Measurements from ENCODE around the gene PTPN20.

The PTPN20 gene

DNA sequence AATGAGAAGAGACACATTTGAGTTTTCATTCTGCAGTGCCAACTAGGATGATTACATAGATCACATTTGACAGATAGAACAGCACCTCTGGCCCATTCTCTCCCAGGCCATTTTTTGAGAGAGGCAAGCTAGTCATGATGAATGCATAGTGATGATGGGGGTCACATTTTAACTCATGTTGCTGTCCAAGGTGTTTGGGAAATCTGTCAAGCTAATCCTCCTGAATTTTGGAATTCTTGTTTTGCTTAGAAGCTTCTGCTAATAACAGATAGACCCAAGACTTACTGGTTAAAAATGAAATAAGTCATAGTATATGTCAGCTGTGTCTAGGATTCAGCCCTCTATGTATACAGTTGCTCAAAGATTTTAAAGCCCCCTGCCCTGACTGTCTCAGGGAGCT lies 101.0 kb downstream of the PTPN20 start:
- TF ChIP-seq, protein P1, sequence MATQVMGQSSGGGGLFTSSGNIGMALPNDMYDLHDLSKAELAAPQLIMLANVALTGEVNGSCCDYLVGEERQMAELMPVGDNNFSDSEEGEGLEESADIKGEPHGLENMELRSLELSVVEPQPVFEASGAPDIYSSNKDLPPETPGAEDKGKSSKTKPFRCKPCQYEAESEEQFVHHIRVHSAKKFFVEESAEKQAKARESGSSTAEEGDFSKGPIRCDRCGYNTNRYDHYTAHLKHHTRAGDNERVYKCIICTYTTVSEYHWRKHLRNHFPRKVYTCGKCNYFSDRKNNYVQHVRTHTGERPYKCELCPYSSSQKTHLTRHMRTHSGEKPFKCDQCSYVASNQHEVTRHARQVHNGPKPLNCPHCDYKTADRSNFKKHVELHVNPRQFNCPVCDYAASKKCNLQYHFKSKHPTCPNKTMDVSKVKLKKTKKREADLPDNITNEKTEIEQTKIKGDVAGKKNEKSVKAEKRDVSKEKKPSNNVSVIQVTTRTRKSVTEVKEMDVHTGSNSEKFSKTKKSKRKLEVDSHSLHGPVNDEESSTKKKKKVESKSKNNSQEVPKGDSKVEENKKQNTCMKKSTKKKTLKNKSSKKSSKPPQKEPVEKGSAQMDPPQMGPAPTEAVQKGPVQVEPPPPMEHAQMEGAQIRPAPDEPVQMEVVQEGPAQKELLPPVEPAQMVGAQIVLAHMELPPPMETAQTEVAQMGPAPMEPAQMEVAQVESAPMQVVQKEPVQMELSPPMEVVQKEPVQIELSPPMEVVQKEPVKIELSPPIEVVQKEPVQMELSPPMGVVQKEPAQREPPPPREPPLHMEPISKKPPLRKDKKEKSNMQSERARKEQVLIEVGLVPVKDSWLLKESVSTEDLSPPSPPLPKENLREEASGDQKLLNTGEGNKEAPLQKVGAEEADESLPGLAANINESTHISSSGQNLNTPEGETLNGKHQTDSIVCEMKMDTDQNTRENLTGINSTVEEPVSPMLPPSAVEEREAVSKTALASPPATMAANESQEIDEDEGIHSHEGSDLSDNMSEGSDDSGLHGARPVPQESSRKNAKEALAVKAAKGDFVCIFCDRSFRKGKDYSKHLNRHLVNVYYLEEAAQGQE (IDR thresholded peaks at IDR 0.05; ENCODE audit: low read depth), result peak; percentile 72
- TF ChIP-seq RAD21 (IDR thresholded peaks at IDR 0.05; ENCODE audit: low read depth), result no peak

DNA sequence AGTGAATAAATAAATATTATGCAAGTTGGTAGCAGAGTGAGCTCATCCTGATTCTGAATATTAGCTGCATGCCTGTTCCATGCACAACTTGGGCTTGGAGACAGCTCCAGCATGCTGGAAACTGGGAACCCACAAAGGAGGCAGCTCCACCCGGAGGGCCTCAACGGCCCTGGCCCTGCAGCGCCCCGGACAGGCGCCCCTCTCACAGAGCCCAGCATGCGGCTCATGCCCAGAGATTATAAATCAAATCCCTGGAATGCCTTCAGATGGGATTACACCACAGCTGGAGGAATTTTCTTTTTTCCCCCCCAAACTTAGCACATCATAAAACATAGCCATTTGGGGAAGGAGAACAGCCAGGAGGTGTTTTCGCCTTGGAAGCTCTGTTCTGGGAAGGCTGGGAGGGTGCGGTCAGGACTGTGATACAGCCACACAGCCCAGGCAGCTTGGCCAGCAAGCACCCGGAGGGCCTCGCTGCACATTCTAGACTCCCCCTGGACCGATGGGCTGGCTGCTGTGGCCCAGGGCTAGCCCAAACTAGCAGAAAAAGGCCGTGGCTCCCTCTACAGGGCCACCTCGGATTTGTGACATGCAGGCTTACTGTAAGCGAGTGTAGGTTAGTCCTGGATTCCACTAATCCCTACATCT lies 102.4 kb downstream of the PTPN20 start:
- no peak for TF ChIP-seq FOXM1 (IDR thresholded peaks at IDR 0.05; ENCODE audit: borderline replicate concordance, low read depth)
- no peak for TF ChIP-seq RAD21 (IDR thresholded peaks at IDR 0.05; ENCODE audit: low read depth)
- TF ChIP-seq TCF12 (IDR thresholded peaks at IDR 0.05; ENCODE audit: low read depth), result no peak
- TF ChIP-seq ZBTB7A (IDR thresholded peaks at IDR 0.05; ENCODE audit: low read depth), result no peak
- TF ChIP-seq, protein P2, sequence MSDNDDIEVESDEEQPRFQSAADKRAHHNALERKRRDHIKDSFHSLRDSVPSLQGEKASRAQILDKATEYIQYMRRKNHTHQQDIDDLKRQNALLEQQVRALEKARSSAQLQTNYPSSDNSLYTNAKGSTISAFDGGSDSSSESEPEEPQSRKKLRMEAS (IDR thresholded peaks at IDR 0.05), result no peak
- TF ChIP-seq, protein P3, sequence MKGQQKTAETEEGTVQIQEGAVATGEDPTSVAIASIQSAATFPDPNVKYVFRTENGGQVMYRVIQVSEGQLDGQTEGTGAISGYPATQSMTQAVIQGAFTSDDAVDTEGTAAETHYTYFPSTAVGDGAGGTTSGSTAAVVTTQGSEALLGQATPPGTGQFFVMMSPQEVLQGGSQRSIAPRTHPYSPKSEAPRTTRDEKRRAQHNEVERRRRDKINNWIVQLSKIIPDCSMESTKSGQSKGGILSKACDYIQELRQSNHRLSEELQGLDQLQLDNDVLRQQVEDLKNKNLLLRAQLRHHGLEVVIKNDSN (IDR thresholded peaks at IDR 0.05), result no peak
- TF ChIP-seq TEAD4 (IDR thresholded peaks at IDR 0.05), result no peak
- TF ChIP-seq, protein P1 (IDR thresholded peaks at IDR 0.05; ENCODE audit: low read depth), result no peak
- TF ChIP-seq EGR1 (IDR thresholded peaks at IDR 0.05), result no peak
- TF ChIP-seq CREB1 (IDR thresholded peaks at IDR 0.05; ENCODE audit: low read depth), result no peak
- TF ChIP-seq NFIC (IDR thresholded peaks at IDR 0.05), result no peak
- no peak for TF ChIP-seq TAF1 (IDR thresholded peaks at IDR 0.05; ENCODE audit: low read depth)
- no peak for TF ChIP-seq CEBPB (IDR thresholded peaks at IDR 0.05)
- no peak for TF ChIP-seq EP300 (IDR thresholded peaks at IDR 0.05; ENCODE audit: borderline replicate concordance)
- TF ChIP-seq YY1 (IDR thresholded peaks at IDR 0.05; ENCODE audit: low read depth), result no peak

DNA sequence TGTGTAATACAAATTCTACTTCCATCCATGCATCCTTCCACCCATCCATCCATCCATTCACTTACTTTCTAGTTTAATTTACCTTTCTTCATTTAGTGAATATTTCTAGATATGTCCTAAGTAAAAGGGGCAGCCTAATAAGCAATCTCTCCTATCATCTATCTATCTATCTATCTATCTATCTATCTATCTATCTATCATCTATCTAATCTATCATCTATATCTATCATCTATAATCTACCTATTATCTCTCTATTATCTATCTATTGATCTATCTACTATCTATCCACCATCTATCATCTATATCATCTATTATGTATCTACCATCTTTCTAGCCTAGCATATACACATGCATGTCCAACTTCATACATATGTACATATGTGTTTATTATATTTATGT lies 104.2 kb downstream of the PTPN20 start:
- TF ChIP-seq RAD21 (IDR thresholded peaks at IDR 0.05; ENCODE audit: low read depth) (no peak), TEAD4 (IDR thresholded peaks at IDR 0.05) (no peak), TCF12 (IDR thresholded peaks at IDR 0.05; ENCODE audit: low read depth) (no peak), EP300 (IDR thresholded peaks at IDR 0.05; ENCODE audit: borderline replicate concordance) (no peak), EGR1 (IDR thresholded peaks at IDR 0.05) (no peak), FOXM1 (IDR thresholded peaks at IDR 0.05; ENCODE audit: borderline replicate concordance, low read depth) (no peak), ZBTB7A (IDR thresholded peaks at IDR 0.05; ENCODE audit: low read depth) (no peak), NFIC (IDR thresholded peaks at IDR 0.05) (no peak), CREB1 (IDR thresholded peaks at IDR 0.05; ENCODE audit: low read depth) (no peak), YY1 (IDR thresholded peaks at IDR 0.05; ENCODE audit: low read depth) (no peak)
- TF ChIP-seq, protein P2 (IDR thresholded peaks at IDR 0.05), result no peak
- TF ChIP-seq, protein P1 (IDR thresholded peaks at IDR 0.05; ENCODE audit: low read depth), result no peak
- TF ChIP-seq, protein P3 (IDR thresholded peaks at IDR 0.05), result no peak

DNA sequence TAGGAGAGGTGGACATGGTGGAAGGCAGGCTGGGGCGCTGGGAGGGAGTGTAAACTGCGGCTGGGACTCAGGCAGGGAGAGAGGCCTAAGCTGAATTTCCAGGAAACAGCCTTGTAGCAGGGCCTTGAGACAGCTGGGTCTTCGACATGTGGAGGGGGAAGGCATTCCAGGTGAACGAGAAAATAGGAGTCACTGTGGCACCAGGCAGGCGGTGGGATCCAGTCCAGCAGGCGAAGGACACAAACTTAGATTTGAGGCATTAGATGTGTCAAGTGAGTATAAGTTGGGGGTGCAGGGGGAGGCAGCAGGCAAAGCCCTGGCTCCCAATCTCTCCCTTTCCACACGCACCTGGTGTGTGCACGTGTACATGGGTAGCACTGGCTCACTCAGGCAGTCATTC lies 105.3 kb downstream of the PTPN20 start:
- no peak for TF ChIP-seq TEAD4 (IDR thresholded peaks at IDR 0.05)
- TF ChIP-seq, protein P3 (IDR thresholded peaks at IDR 0.05), result no peak
- no peak for TF ChIP-seq EGR1 (IDR thresholded peaks at IDR 0.05)
- TF ChIP-seq EP300 (IDR thresholded peaks at IDR 0.05; ENCODE audit: borderline replicate concordance), result no peak
- no peak for TF ChIP-seq CEBPB (IDR thresholded peaks at IDR 0.05)
- no peak for TF ChIP-seq TCF12 (IDR thresholded peaks at IDR 0.05; ENCODE audit: low read depth)
- TF ChIP-seq, protein P1 (IDR thresholded peaks at IDR 0.05; ENCODE audit: low read depth), result no peak
- TF ChIP-seq NFIC (IDR thresholded peaks at IDR 0.05), result no peak

All from Ishikawa (cell line).